HG03378 (cell line): Measurements from ENCODE around the gene ACTL10.
"Not testable (repeated sequence)": the region's sequence is repeated elsewhere in the genome, so short reads cannot be mapped to it uniquely, and the experiment has no call there.

Experiments
- ATAC-seq: cut with Tn5 transposase; IDR thresholded peaks from one replicate; pipeline ENCODE4 v1.9.1; 2021; ENCODE audit warnings: mild to moderate bottlenecking, moderate library complexity; ENCODE audit not compliant: unreplicated experiment

The ACTL10 gene

GRCh38 chr20:33666293-33667244 is at the start of gene ACTL10:
TSS of gene ACTL10 (plus strand) at chr20:33666943. CDS start at chr20:33667498, 555 bp downstream.
- ATAC-seq, result peak; percentile 57

- ATAC-seq, result no peak
These were observed 44.9 kb upstream of the ACTL10 start for GRCh38 chr20:33621717-33622400.

GRCh38 chr20:33622705-33623365 is 43.9 kb upstream of the ACTL10 start:
- ATAC-seq, result no peak

GRCh38 chr20:33624399-33624798 is 42.3 kb upstream of the ACTL10 start:
- no peak for ATAC-seq

- no peak for ATAC-seq
These were observed 40.6 kb upstream of the ACTL10 start for GRCh38 chr20:33626190-33626589.

- ATAC-seq, result no peak
These were observed 39.0 kb upstream of the ACTL10 start for GRCh38 chr20:33627577-33628216.

GRCh38 chr20:33629533-33629932 is 37.2 kb upstream of the ACTL10 start:
- no peak for ATAC-seq

- ATAC-seq, result no peak
These were observed 36.8 kb upstream of the ACTL10 start for GRCh38 chr20:33629979-33630378.

GRCh38 chr20:33630507-33630906 is 36.2 kb upstream of the ACTL10 start:
- no peak for ATAC-seq

- ATAC-seq, result not testable (repeated sequence)
These were observed 34.8 kb upstream of the ACTL10 start for GRCh38 chr20:33631910-33632309.

GRCh38 chr20:33635341-33635740 is 31.4 kb upstream of the ACTL10 start:
- no peak for ATAC-seq

GRCh38 chr20:33636776-33637175 is 30.0 kb upstream of the ACTL10 start:
- no peak for ATAC-seq

GRCh38 chr20:33640287-33640686 is 26.5 kb upstream of the ACTL10 start:
- ATAC-seq, result no peak

GRCh38 chr20:33644313-33645071 is 22.3 kb upstream of the ACTL10 start:
- no peak for ATAC-seq

GRCh38 chr20:33645072-33645358 is 21.7 kb upstream of the ACTL10 start:
- ATAC-seq, result no peak

- ATAC-seq, result no peak
These were observed 21.3 kb upstream of the ACTL10 start for GRCh38 chr20:33645396-33645795.

- no peak for ATAC-seq
These were observed 20.6 kb upstream of the ACTL10 start for GRCh38 chr20:33646191-33646590.

- not testable (repeated sequence) for ATAC-seq
These were observed 19.7 kb upstream of the ACTL10 start for GRCh38 chr20:33646959-33647602.

- no peak for ATAC-seq
These were observed 18.9 kb upstream of the ACTL10 start for GRCh38 chr20:33647603-33648395.
